Measurements from ENCODE around the gene L1CAM.

Gene L1CAM

GRCh38 chrX:153922932-153923857 lies 37.2 kb upstream of the L1CAM start:
- DNase-seq (ENCODE audit: low read depth), result no peak

DNA sequence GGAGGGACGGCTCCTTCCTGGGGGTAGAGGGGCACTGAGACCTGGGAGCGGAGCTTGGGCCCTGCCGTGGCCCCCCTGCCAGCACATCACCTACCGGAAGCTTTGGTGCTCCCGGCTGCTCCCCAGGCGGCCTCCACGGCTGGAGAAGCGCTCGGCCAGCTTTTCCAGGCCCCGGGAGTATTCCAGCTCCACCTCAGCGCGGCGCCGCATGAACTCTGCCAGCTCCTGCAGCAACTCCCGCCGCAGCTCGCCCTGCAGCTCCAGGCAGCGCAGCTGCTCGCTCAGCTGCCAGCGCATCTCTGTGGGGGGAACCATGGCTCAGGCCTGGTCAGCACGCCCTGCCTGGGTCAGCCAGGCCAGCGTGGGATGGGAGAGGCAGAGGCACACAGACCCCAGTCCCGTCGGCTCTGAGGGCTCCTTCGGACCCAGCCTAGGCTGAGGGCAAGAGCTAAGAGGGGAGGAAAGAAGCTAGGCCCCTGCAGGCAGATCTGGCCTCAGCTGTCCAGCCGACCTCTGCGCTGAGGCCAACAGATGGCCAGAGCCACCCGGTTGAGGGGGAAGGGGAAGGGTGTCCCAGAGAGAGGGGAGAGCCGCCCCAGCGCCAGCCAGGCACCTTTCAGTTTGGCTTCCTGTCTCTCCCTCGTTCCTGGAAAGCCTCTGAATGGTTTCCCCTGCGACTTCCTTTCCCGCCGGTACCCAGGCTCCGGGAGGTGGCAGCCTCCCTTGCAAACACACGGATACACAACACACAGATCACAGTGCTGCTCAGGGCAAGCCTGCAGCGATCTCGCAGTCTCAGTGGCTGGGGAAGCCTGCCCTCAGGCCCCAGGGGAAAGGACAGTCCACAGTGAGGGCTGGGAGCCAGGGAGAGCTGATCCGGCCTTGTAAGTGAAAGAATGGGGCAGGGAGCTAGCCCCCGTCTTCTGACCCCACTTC lies 35.8 kb upstream of the L1CAM start:
- no peak for DNase-seq (ENCODE audit: low read depth)

DNA sequence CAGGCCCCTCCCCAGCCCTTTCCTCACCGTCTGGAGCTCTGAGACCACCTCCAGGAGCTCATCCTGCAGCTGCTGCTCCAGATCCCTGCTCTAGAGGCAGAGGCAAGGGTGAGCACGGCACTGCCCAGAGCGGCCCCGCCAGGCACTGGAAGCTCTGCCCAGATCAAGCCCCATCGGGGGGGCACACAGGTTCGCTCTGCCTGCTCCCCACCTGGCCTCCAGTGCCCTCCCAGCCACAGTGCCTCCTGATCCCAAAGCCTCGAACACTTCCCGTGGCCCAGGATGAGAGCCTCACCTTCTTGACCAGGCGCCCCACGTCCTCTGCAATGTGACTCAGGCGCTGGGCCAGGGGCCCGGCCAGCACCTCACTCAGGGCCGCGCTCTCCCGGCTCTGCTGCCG lies 35.1 kb upstream of the L1CAM start:
- no peak for DNase-seq (ENCODE audit: low read depth)

- no peak for DNase-seq (ENCODE audit: low read depth)
Observed at GRCh38 chrX:153920546-153920945, 34.6 kb upstream of the L1CAM start.

- DNase-seq (ENCODE audit: low read depth), result no peak
Observed at GRCh38 chrX:153919281-153919680, 33.3 kb upstream of the L1CAM start.

DNA sequence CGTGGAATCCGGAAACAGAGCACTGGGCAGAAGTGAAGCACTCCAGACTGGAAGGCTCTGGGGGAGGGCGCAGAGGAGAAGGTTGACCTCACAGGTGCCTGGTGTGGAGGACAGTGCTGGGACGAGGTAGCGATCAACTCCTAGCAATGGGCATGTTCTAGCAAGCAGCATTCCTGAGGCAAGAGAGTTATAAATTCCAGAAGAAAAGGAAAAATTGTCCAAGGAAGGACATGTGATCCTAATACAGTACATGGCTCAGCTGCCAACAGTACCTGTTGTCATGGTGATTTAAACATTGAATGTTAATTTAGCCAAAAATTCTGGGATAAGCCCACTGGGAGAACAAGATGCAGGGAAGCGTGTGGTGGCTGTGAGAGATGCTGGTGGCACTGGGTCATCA lies 31.9 kb upstream of the L1CAM start:
- no peak for DNase-seq (ENCODE audit: low read depth)

DNA sequence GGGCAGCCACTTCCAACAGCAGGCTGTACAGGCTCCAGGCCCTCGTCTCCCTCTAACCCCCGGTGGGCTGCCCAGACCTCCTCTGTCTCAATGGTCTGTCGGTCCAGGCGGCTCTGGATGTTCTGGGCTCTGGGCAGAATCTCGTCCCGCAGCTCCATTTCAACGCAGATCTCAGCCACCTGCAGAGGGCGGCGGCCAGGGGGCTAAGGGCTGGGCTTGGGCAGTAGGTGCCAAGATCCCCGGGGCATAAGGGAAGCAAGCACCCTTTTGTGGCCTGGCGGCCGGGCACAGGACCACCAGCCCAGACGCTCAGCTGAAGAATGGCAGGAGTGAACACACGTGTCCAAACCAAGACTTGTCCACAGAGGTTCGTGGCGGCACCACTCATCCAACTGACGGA lies 27.7 kb upstream of the L1CAM start:
- DNase-seq (ENCODE audit: low read depth), result no peak

- no peak for DNase-seq (ENCODE audit: low read depth)
Observed at GRCh38 chrX:153913211-153913610, 27.2 kb upstream of the L1CAM start.

DNA sequence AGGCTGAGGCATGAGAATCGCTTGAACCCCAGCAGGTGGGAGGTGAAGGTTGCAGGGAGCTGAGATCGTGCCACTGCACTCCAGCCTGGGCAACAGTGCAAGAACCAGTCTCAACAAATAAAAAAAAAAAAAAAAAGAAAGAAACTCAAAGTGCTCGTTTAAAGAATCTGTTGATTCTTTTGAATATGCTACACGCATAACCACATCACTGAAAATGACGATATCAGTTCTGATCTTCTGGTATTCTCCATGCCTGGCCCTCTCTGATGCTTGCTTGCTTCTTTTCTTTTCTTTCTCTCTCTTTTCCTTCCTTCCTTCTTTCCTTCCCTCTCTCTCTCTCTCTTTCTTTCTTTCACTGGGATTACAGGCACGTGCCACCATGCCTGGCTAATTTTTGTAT lies 25.8 kb upstream of the L1CAM start:
- no peak for DNase-seq (ENCODE audit: low read depth)

DNA sequence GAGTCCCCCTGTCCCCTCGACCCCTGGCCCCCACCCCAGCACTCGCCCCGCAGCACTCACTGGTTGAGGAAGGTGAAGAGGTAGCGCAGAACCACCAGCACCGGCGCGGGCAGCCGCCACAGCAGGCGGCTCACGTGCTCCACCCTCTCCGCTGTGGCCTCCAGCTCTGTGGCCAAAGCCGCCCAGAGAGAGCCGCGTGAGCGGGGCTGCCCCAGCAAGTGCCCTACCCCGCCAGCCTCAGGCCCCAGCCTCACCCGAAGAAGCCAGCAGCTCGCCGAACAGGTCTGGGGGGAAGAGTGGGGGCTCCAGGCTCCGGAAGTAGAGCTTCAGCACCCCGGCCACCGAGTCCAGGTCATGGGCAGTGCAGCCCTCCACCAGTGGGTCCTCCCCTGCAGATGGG lies 24.5 kb upstream of the L1CAM start:
- DNase-seq (ENCODE audit: low read depth), result no peak

DNA sequence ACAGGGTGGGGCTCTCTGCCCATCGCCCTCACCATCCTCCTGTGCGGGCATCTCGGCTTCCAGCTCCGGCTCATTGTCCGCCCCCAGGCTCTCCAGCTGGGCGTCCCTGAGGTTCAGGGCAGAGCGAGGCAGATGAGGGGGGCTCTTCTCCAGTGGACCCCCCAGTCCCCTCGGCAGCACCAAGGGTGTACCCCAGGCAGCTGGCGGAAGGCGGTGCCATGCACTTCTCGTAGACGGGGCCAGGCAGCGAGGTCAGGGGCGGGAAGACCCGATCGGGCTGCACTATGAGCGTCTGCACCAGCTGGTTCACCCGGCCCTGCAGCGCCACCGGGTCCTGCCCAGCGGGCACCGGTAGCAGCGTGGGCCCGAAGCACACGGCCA lies 24.0 kb upstream of the L1CAM start:
- no peak for DNase-seq (ENCODE audit: low read depth)

DNA sequence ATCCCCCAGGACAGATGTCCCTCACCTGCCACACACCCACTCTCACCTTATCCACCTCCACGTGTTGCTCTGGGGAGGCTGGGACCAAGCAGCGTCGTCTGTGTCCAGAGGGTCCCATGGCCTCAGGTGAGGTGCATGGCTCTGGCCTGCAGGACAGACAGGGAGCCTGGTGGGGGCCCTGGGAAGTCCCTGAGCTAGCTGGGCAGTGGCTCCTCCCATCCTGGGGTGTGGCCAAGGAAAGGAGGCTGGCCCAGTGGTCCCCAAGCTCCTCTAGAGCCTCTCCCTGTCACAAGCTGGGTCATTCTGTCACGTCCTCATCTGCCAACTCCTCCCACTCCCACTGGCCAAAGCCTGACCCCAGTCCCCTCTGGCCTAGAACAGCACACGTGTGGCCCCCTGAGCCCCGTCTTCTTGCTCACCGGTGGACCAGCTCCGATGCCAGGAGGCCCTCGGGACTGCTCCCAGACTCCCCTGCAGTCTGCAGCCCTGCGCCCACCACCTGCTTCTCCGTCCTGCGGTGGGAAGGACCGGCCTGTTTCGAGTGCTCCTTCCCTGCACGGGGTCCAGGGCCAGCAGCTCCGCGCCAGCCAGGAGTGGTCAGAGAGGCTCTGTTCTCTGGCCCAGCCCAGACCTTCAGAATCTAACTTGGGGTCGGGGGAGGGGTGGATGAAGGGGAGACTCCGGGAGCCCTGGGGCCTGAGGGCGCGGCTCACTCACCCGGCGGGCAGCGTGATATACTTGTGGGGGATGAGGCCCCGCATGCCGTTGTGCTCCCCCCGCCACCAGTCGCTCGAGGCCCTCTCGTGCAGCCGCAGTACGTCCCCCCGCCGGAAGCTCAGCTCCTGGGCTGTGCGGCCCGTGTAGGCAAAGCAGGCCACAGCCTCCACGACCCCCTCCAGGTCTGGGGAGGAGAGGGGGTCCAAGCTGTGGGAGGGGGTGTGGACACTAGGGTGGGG lies 23.3 kb upstream of the L1CAM start:
- no peak for DNase-seq (ENCODE audit: low read depth)

DNA sequence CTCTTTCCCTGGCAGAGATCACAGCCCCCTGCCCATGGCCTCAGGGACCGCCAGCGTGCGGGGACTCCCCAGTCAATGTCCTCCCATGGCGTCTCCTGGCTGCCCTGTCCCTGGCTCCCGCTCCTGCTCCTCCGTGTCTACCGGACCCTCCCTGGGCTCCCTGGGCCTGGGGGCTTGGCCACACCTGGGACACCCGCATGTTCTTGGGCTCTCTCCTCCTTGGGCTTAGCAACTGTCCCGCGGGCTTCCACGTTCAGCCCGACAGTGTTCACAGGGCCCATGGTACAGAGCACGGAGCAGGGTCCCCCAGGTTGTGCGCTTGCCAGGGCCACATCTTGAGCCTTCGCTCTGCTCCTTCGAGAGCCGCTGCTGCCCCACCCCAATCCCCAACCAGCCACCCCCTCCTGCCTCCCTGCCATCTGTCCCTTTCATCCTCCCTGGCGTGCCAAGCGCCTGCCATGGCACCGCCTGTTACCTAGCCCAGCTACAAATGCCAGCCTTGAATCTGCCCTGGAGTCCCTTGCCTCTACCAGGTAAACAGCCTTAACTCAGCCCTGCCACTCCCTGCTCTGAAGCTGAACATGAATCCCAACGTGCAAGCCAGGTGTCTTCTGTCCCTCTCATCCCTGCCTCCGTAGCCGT lies 22.4 kb upstream of the L1CAM start:
- DNase-seq (ENCODE audit: low read depth), result no peak

- no peak for DNase-seq (ENCODE audit: low read depth)
Observed at GRCh38 chrX:153907456-153907855, 21.5 kb upstream of the L1CAM start.

DNA sequence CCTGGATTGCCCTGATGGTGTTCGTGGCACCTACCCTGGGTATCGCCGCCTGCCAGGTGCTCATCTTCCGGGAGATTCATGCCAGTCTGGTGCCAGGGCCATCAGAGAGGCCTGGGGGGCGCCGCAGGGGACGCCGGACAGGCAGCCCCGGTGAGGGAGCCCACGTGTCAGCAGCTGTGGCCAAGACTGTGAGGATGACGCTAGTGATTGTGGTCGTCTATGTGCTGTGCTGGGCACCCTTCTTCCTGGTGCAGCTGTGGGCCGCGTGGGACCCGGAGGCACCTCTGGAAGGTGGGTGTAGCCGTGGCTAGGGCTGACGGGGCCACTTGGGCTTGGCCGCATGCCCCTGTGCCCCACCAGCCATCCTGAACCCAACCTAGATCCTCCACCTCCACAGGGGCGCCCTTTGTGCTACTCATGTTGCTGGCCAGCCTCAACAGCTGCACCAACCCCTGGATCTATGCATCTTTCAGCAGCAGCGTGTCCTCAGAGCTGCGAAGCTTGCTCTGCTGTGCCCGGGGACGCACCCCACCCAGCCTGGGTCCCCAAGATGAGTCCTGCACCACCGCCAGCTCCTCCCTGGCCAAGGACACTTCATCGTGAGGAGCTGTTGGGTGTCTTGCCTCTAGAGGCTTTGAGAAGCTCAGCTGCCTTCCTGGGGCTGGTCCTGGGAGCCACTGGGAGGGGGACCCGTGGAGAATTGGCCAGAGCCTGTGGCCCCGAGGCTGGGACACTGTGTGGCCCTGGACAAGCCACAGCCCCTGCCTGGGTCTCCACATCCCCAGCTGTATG lies 20.3 kb upstream of the L1CAM start:
- DNase-seq (ENCODE audit: low read depth), result no peak

GRCh38 chrX:153905481-153906095 lies 19.6 kb upstream of the L1CAM start:
- no peak for DNase-seq (ENCODE audit: low read depth)

DNA sequence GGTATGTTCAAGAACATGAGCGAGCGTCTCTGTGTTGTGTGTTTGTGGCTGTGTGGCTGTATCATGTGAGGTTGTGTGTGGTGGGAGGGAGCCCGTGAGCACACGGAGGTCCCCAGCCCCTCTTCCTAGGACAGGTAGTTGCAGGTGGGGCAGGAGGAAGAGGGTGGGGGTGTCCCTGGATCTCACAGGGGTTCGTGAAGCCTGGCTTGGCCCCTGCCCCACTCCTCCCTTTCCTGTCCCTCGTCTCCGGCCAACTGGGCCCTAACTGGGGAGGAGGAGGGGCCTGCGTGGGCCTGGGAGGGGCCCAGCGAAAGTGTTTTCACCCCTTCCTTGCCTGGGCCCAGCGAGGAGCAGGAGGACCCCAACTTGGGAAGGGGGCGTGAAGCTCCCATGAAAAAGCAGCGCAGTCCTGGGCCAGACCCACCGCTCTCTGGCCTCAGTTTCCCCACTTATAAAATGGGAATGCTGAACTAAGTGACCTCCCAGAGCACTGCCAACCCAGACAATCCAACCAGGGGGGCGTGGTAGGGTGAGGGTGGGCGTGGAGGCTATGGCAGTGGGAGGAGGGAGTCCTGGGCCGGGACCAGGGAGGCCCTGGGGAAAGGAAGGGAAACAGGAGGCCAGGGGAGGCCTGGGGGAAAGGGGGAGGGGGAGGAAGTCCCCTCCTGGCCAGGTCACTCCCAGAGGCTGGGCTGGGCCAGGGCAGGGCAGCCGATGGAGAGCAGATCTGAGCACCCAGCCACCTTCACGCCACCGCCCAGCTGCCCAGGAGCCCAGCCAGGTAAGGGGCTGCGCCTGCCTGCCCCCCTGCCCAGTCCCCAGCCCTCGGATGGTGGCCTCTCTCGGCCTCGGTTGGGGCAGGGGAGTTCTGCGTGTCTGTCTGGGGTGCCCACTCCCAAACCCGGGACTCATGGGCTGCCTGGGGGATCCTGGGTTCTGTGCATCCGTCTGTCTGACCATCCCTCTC lies 18.3 kb upstream of the L1CAM start, which contains the start of gene AVPR2:
TSS of gene AVPR2 (plus strand) at position 683 of the 967 bp plus-strand sequence. CDS start 473 bp downstream, outside the sequence.
- no peak for DNase-seq (ENCODE audit: low read depth)

DNA sequence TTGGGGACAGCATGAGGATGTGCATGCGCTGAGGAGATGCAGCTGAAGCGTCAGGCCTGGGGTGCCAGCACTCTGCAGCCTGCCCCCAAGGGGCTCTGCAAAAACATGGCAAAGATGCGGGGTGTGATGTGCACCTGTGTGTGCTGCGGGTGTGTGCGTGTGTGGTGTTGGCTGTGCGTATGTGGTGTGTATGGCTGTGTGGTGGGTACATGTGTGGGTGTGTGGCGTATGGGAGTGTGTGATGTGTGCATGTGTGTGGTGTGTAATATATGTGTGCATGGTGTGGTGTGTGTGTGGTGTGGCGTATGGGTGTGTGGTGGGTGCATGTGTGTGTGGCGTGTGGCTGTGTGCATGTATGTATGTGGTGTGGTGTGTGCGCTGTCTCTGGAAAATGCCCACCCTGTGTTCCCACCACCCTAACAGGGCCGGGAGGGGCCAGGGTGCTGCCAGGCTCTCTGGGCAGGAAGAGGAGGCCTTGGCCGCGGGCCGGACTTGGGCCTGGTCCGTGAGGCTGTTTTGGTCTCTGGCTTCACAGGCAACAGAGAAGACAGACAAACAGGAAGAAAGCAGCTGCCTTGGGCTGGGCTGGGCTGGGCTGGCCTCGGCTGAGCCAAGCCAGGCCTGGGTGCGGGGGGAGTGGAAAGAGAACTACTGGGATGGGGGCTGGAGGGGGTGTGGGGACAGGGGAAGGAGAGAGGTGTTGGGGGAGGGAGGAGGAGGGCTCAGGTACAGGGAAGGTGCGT lies 17.4 kb upstream of the L1CAM start:
- no peak for DNase-seq (ENCODE audit: low read depth)

All from activated T-cell treated with anti-CD3 and anti-CD28 coated beads for 1 hour (primary cell).